Memory B cell (primary cell): ENCODE data around the gene OPCML.

ENCODE experiments used
- ATAC-seq: fragments of 150-1000 bp; cut with Tn5 transposase; 2 replicates; pipeline ENCODE4 v1.10.0; 2021; ENCODE audit warnings: low read depth, mild to moderate bottlenecking, moderate library complexity
- DNase-seq, 2 donors: peaks; one replicate each; pipeline ENCODE4 v3.0.0; 2022; ENCODE audit warnings: low spot score in 2 of 2
- H3K27ac Mint-ChIP-seq: one replicate; pipeline ENCODE4 v1.8.0; 2022; ENCODE audit warnings: mild to moderate bottlenecking, moderate library complexity, mixed read lengths
- H3K27me3 Mint-ChIP-seq: one replicate; pipeline ENCODE4 v1.8.0; 2022; ENCODE audit warnings: mixed read lengths
- H3K36me3 Mint-ChIP-seq: one replicate; pipeline ENCODE4 v1.8.0; 2022; ENCODE audit warnings: mild to moderate bottlenecking, mixed read lengths
- H3K4me1 Mint-ChIP-seq: one replicate; pipeline ENCODE4 v1.8.0; 2022; ENCODE audit warnings: mixed read lengths
- H3K4me3 Mint-ChIP-seq: one replicate; pipeline ENCODE4 v1.8.0; 2022; ENCODE audit warnings: mild to moderate bottlenecking, moderate library complexity, mixed read lengths
- H3K9me3 Mint-ChIP-seq: one replicate; pipeline ENCODE4 v1.8.0; 2022; ENCODE audit warnings: mixed read lengths

The OPCML gene

DNA sequence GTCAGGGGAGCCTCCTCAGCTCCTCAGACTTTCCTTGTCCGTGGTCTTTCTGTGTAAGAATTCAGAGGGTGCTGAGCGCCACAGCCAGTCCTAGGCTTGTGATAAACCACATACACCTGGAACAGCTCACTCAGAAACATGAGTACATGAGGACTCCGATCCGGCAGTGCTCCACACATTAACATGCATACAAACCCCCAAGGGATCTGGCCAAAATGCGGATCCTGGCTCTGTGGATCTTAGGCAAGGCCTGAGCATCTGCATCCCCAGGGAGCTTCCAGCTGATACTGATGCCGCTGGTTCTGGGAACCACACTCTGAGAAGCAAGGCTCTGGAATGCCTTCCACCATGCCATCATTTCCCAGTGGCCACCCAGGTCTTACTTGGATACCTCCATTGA is 20.6 kb upstream of the OPCML start:
- ATAC-seq (no peak), DNase-seq (no peak)
- H3K9me3 Mint-ChIP-seq = no peaks in the 10 kb centered on the region
- H3K4me1 Mint-ChIP-seq = no peaks in the 10 kb centered on the region
- H3K36me3 Mint-ChIP-seq = no peaks in the 10 kb centered on the region
- no peak overlapping the region for H3K27ac Mint-ChIP-seq
- no peak overlapping the region for H3K4me3 Mint-ChIP-seq
- no peaks in the 10 kb centered on the region for H3K27me3 Mint-ChIP-seq

DNA sequence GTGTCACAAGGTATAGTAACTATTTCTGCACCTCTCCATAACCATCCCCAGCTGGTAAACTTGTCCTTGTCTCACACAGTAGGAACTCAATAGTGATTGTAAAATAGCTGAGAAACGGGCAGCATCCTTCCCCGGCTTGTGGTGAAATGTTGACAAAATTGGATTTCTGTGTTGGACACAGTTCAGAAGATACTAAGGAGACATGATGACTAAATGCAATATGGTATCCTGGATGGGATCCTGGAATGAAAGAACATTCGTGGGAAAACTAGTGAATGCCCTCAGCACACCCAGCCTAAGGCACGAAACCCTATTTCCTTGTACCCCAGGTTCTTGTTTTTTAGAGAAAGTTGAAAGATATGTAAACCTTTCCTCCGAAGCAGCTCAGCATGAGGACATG is 18.8 kb upstream of the OPCML start:
- no peak for ATAC-seq
- H3K27ac Mint-ChIP-seq = no peak overlapping the region
- no peak for DNase-seq
- H3K27me3 Mint-ChIP-seq = peaks cover 2% of the 10 kb centered on the region
- H3K4me1 Mint-ChIP-seq = no peaks in the 10 kb centered on the region
- peaks cover 3% of the 10 kb centered on the region for H3K9me3 Mint-ChIP-seq
- no peaks in the 10 kb centered on the region for H3K36me3 Mint-ChIP-seq
- no peak overlapping the region for H3K4me3 Mint-ChIP-seq

DNA sequence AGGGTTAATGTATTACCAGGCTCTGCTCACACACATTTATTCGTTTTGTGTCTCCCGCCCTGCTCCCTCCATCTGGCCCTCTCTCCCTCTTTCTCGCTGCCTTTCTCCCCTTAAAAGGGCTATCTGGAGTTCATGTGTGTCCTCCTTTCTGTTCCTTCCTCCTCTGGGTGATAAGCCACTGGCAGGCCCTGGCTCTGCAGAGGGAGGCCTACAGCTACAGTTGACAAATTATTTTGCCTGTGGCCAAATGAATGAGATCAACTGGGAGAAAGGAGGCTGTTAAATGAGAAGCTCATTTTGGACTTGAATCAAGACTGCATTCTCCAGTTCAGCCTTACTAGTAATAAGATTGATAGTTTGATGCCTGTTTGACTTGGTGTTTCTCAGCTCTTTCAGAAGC is 17.5 kb upstream of the OPCML start:
- H3K27me3 Mint-ChIP-seq = peaks cover 2% of the 10 kb centered on the region
- no peak overlapping the region for H3K27ac Mint-ChIP-seq
- DNase-seq = no peak
- ATAC-seq = no peak
- H3K36me3 Mint-ChIP-seq = no peaks in the 10 kb centered on the region
- H3K4me1 Mint-ChIP-seq = no peaks in the 10 kb centered on the region
- no peak overlapping the region for H3K4me3 Mint-ChIP-seq
- peaks cover 3% of the 10 kb centered on the region for H3K9me3 Mint-ChIP-seq

DNA sequence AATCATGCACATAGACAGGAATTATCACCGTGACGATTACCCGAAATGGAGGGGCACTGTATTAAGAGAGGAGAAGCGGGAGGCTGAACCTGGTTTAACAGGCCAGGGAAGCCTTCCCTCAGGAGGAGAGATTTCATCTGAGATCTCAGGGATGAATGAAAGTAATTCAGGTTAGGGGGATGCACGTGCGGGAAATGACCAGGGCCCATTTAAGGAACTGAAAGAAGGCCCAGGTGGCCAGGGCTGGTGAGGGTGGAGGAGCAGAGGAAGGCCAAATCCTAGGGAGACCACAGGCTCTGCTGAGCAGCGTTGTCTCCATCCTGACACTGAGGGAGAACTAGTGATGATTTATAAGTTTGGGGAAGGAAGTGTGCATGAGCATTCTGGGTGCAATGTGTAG is 16.3 kb upstream of the OPCML start:
- ATAC-seq (no peak), DNase-seq (no peak)
- H3K36me3 Mint-ChIP-seq = no peaks in the 10 kb centered on the region
- H3K4me1 Mint-ChIP-seq = no peaks in the 10 kb centered on the region
- H3K4me3 Mint-ChIP-seq = no peak overlapping the region
- H3K27me3 Mint-ChIP-seq = peaks cover 2% of the 10 kb centered on the region
- H3K9me3 Mint-ChIP-seq = peaks cover 3% of the 10 kb centered on the region
- no peak overlapping the region for H3K27ac Mint-ChIP-seq

DNA sequence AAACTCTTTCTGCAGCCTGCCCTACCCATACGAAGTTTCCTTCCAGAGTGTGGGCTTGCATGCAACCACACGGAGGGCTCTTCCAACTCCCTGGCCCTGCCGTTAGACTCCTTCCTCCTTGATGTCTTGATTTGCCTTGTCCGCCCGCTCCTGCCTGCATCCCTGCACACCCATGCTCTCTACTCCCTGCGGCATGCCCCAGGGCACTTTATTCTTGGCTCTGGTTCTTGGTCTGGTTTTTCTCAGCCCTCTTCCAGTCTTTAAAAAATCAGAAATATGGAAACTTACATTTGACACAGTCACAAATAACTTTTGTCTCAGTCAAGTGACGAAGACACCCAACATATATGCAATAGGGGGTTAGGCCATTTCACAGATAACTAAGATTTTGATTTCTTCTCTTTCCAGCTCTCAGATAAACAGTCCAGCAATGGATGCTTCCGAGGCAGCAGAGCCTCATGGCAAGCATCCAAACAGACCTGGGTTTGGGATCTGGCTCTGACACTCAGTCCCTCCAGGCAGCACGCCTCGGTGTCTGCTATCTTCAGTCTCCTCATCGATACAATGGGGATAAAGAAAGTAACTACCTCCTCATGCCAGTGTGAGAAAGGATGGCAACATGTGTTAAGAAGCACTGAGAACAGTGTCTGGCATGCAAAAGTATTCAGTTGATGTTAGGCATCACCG is 15.7 kb upstream of the OPCML start:
- Mint-ChIP-seq H3K4me3 (no peak overlapping the region), H3K9me3 (peaks cover 3% of the 10 kb centered on the region), H3K27me3 (peaks cover 2% of the 10 kb centered on the region), H3K27ac (no peak overlapping the region), H3K36me3 (no peaks in the 10 kb centered on the region), H3K4me1 (no peaks in the 10 kb centered on the region)
- ATAC-seq (no peak), DNase-seq (no peak)

DNA sequence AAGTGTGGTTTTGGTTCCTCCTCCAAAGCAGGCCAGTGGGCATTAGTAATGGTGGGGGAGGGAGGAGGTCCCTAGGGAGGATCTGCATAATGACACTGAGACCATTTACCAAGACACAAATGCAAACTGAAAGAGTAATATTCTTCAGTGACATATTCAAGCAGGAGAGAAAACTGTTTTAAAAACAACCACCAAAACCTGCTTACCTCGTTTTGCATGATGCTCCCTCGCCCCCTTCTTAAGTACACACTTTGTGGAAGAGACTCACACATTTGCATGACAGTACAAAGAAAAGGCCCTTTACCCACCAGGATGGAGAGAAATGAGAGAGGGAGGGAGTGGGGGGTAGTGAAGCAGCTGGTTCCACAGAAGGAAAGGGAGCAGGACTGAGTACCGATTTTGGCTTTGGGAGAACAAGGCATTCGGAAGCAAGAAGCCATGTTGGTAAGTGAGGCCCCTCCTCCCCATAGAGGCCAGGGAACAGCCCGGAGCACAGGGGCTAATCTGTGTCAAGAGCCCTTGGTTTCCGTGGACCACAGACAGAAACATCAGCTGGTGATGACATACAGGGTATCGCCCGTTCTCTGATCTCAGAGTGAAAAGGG is 13.0 kb upstream of the OPCML start:
- Mint-ChIP-seq H3K4me1 (no peaks in the 10 kb centered on the region), H3K27me3 (peaks cover 2% of the 10 kb centered on the region), H3K36me3 (no peaks in the 10 kb centered on the region), H3K9me3 (peaks cover 3% of the 10 kb centered on the region), H3K4me3 (no peak overlapping the region), H3K27ac (no peak overlapping the region)
- DNase-seq = no peak
- no peak for ATAC-seq

DNA sequence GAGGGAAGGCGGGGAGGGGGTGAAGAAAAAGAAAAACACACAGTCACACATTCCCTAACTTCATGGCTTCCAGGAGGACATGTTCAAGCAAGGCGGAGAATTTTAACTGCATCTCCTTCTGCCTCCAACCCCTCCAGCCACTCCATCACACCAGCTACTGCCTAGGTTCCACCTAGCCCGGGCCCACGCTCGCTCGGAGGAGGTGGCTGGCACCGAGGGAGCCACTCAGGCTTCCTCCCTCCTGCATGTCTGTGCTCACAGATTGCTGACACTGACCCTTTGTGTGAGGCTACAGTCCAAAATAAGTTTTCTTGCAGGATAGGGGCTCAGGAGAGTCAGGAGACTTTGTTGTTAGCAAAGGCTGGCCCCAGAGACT is 9.4 kb upstream of the OPCML start:
- no peaks in the 10 kb centered on the region for H3K4me1 Mint-ChIP-seq
- H3K27ac Mint-ChIP-seq = no peak overlapping the region
- no peaks in the 10 kb centered on the region for H3K27me3 Mint-ChIP-seq
- no peak for DNase-seq
- H3K4me3 Mint-ChIP-seq = no peak overlapping the region
- no peaks in the 10 kb centered on the region for H3K36me3 Mint-ChIP-seq
- peaks cover 2% of the 10 kb centered on the region for H3K9me3 Mint-ChIP-seq
- no peak for ATAC-seq

DNA sequence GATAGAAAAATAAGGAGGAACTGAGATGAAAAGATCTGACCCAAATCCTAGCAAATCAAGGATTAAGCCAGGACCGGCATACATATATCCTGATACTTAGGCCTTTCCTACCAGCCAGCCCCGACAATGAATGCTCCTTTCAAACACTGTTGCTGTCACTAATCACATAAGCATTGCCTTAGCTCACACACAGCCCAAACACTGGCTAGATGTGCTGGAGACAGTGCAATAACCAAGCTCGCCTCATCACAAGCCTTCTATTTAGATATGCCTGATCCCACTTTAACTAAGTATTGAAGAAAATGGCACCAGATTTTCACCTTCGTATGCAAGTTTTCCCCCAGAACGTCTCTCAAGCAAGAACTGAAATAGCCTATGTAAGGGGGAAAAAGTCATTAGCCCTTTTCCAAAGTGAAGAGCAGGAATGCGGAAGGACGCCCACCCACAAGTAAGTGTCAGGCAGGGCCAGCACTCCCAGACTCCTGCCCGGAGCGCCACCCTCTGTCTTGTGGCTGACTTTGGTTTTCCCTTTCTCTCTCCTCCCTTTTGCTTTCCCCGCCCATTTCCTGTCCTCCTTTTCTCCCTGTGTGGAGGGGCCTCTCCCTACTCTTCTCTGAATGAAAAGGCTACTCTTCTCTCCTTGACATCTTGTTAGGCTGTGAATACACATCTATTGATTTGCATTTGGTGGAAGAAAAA is 8.9 kb upstream of the OPCML start:
- H3K4me1 Mint-ChIP-seq = no peaks in the 10 kb centered on the region
- DNase-seq (no peak), ATAC-seq (no peak)
- no peak overlapping the region for H3K27ac Mint-ChIP-seq
- H3K4me3 Mint-ChIP-seq = no peak overlapping the region
- H3K36me3 Mint-ChIP-seq = no peaks in the 10 kb centered on the region
- H3K27me3 Mint-ChIP-seq = no peaks in the 10 kb centered on the region
- H3K9me3 Mint-ChIP-seq = peaks cover 2% of the 10 kb centered on the region

DNA sequence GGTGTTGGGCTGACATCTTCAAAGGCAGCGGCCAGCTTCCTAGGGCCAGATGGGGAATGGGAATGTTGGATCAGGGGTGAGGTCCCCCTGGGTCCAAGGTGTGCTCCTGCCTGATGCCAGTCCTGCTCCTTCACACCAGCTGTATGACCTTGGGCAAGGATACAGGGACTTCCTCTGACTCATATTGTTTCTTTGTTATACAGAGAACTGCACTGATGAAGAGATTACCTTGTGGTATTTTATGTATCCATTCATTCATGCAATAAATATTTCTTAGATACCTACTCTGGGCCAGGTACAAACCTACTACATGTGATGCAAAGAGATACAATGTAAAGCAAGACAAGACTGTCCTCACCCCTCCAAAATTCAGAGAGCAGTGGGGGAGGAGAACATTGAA is 3.9 kb upstream of the OPCML start:
- no peaks in the 10 kb centered on the region for H3K4me1 Mint-ChIP-seq

DNA sequence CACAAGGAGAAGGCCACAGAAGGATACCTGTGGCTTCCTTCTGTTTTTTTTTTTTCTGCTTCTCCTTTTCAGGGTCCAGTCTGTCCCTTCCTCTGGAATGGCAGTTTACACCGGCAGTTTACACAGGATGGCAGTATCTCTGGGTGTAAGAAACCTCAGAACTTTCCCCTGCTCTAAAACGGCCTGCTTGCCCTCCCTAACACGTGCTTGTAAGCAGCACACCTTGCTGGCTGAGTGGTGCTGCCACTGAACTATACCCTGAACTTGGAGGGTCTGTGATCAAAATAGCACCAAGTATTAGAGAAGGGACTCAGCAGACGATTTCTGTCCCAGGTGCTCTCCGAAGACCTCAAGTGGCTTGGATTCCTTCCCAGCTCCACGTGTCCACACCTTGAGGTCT is 904 bp upstream of the OPCML start:
- Mint-ChIP-seq H3K27ac (no peak overlapping the region), H3K4me3 (no peak overlapping the region), H3K27me3 (peaks cover 17% of the 10 kb centered on the region), H3K36me3 (peaks cover 3% of the 10 kb centered on the region), H3K4me1 (no peaks in the 10 kb centered on the region), H3K9me3 (no peaks in the 10 kb centered on the region)
- DNase-seq = no peak
- no peak for ATAC-seq

More for the DNA sequence above, 3.9 kb upstream of the OPCML start:
- H3K27me3 Mint-ChIP-seq = peaks cover 12% of the 10 kb centered on the region
- DNase-seq = no peak
- no peak for ATAC-seq
- no peak overlapping the region for H3K4me3 Mint-ChIP-seq
- peaks cover 3% of the 10 kb centered on the region for H3K36me3 Mint-ChIP-seq
- no peak overlapping the region for H3K27ac Mint-ChIP-seq
- H3K9me3 Mint-ChIP-seq = peaks cover 2% of the 10 kb centered on the region

DNA sequence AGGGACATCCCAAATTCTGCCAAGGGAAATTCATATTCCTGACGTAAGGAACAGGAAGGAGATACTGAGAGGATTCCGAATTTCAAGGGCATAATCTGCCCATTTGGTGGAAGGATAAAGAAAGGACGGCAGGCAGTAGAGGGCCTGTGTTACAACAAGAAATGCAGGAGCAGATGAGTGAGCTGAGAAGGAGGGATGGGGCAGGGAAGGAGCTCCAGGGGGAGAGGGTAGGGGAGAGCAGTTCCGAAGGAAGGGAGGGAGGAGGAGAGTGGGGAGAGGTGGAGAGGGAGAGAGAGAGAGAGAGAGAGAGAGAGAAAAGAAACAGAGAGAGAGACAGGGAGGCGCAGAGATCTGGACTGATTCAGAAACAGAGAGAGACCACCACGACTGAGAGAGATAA is 843 bp downstream of the OPCML start:
- Mint-ChIP-seq H3K27me3 (peaks cover 18% of the 10 kb centered on the region), H3K4me3 (no peak overlapping the region), H3K4me1 (no peaks in the 10 kb centered on the region), H3K27ac (no peak overlapping the region), H3K36me3 (peaks cover 3% of the 10 kb centered on the region), H3K9me3 (no peaks in the 10 kb centered on the region)
- no peak for DNase-seq
- ATAC-seq = no peak

DNA sequence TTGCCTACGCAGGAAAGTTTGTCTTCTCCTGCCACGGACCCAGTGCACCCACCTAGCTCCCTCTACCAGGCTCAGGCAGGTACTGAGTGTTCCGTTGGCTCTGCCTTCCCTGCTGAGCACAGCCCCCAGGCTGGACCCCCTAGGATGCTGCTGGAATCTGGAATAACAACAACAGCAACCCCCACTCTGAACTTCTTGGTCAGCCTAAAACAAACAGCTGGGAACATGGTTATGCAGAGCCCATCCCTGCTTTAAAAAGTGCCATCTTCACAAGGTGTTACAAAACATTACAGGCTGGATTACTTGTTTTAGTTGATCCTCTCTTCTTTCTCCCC is 1.8 kb downstream of the OPCML start:
- no peaks in the 10 kb centered on the region for H3K4me1 Mint-ChIP-seq
- no peak for ATAC-seq
- no peak for DNase-seq
- H3K36me3 Mint-ChIP-seq = peaks cover 3% of the 10 kb centered on the region
- peaks cover 18% of the 10 kb centered on the region for H3K27me3 Mint-ChIP-seq
- no peak overlapping the region for H3K27ac Mint-ChIP-seq
- no peaks in the 10 kb centered on the region for H3K9me3 Mint-ChIP-seq
- H3K4me3 Mint-ChIP-seq = no peak overlapping the region

DNA sequence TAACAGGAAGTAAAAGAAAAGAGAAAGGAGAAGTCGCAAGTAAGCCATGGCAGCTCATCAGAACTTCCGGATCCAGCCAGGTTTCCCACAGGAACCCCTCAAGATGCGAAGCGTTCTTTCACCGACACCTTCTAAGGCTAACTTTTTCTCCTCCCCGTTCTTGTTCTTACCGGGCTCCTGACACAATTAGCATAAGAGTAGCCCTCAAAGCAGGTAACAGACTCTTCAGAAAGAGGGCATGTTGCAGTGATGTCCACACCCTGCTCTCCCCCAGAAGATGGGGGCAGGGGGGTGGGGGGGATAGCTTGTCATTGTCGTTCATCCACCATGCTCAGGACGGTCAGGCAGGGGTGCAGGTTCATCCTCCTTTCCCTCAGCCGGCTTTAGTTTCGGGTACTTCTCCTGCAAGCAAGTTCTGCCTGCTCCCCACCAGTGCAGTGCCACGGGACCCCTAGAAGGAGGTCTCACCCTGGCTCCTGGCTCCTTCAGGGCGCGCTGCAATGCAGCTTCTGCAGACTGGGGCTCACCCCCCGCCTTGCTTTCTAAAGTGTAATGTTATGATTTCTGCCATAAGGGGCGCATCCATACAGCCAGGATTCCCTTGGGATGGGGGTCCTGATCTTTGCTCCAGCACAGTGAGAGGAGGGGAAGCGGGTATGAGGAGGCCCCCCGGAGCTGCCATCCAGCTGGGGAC is 2.3 kb downstream of the OPCML start:
- peaks cover 3% of the 10 kb centered on the region for H3K36me3 Mint-ChIP-seq
- H3K4me3 Mint-ChIP-seq = no peak overlapping the region
- no peaks in the 10 kb centered on the region for H3K4me1 Mint-ChIP-seq
- no peak overlapping the region for H3K27ac Mint-ChIP-seq
- H3K9me3 Mint-ChIP-seq = no peaks in the 10 kb centered on the region
- H3K27me3 Mint-ChIP-seq = peaks cover 18% of the 10 kb centered on the region
- DNase-seq (no peak), ATAC-seq (no peak)

DNA sequence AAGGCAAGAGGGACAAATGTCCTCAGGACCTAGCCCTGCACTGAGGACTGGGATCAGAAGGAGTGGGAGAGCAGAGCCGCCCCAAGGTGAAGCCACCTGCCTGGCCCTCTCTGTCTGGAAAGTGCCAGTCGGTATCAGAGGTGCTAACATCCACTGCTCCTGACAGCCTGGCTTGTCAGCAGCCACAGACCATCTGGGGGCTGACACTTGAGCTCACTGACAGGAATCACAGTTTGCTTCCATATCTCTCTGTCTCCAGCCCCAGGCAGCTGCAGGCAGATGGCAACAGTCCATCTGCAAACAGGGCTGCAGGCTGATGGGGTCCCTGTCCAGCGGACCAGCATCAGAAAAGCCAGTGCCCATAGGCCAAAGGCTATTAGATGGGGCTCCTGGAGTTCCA is 5.5 kb downstream of the OPCML start:
- no peaks in the 10 kb centered on the region for H3K9me3 Mint-ChIP-seq
- H3K27me3 Mint-ChIP-seq = peaks cover 11% of the 10 kb centered on the region
- ATAC-seq = no peak
- H3K36me3 Mint-ChIP-seq = peaks cover 3% of the 10 kb centered on the region
- no peak overlapping the region for H3K27ac Mint-ChIP-seq
- H3K4me1 Mint-ChIP-seq = no peaks in the 10 kb centered on the region
- H3K4me3 Mint-ChIP-seq = no peak overlapping the region
- no peak for DNase-seq
